Jurkat, Clone E6-1 (cell line): ENCODE measurements around the gene MPPED1.

ENCODE experiments used
- DNase-seq: peaks from one replicate; pipeline ENCODE4 v3.0.0-alpha.2; 2011; ENCODE audit warnings: low read depth, low spot score
- H3K4me3 ChIP-seq: 2 replicates; pipeline ENCODE4 v1.5.1; 2011; ENCODE audit warnings: mild to moderate bottlenecking, low read length, control low read depth, moderate library complexity

The MPPED1 gene

DNA sequence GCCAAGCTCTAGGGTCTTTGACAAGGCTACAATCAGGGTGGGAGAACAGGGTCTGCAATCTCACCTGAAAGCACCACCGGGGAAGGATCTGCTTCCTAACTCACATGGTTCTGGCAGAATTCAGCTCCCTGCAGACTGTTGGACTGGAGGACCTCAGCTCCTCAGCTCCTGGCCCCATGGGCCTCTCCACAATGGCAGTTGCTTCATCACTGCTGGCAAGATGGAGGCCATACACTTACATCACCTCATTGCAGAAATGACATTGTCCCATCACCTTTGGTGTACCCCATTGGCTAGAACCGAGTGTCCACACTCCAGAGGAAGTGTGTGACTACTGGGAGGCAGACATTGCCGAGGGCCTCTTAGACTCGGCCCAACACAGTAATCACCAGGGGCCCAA is 20.9 kb upstream of the MPPED1 start:
- DNase-seq = no peak
- H3K4me3 ChIP-seq = no peak overlapping the region

DNA sequence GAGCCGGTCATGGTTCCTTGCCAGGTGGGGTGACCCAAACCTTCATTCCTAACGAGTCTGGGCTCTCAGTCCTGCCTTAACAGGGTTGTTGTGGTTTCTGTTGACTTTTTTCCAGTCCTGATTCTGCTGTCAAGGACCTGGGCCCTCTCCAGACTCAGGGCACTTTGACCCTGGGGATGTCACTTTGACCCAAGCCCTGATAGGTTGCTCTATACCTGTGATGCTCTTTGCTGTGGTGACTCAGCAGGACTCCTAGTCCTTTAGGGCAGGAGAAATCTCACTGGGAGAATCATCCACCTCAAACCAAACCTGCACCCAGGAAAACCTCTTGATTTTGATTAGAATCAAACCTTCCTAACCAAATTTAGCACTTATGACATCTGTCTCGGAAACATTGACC is 20.5 kb upstream of the MPPED1 start:
- no peak overlapping the region for H3K4me3 ChIP-seq
- no peak for DNase-seq

DNA sequence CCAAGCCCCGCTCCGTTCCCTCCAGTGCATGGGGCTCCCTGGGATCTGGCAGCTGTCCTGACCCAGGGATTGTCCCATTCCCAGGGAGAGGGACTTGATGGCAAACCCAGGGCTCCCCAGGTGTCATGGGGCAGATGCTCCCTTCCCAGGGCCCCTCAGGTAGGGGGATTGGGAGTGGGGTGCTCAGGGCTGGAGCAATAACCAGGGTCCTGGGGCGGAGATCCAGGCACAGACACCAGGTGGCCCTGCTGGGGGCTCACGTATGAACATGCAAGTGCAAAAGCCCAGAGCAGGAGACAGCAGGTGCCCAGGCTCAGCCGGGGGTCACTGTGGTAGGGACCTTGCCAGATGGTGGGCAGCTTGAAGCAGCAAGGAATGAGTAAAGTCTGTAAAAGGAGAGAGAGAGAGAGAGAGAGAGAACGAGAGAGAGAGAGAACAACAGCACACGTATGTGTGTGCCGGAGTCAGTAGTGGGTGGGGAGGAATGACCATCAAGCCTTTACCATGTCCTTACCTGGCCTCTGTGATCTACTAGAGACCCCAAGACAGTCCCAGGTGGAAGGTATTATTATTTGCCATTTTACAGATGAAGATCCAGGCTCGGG is 19.3 kb upstream of the MPPED1 start:
- no peak for DNase-seq
- H3K4me3 ChIP-seq = no peak overlapping the region

DNA sequence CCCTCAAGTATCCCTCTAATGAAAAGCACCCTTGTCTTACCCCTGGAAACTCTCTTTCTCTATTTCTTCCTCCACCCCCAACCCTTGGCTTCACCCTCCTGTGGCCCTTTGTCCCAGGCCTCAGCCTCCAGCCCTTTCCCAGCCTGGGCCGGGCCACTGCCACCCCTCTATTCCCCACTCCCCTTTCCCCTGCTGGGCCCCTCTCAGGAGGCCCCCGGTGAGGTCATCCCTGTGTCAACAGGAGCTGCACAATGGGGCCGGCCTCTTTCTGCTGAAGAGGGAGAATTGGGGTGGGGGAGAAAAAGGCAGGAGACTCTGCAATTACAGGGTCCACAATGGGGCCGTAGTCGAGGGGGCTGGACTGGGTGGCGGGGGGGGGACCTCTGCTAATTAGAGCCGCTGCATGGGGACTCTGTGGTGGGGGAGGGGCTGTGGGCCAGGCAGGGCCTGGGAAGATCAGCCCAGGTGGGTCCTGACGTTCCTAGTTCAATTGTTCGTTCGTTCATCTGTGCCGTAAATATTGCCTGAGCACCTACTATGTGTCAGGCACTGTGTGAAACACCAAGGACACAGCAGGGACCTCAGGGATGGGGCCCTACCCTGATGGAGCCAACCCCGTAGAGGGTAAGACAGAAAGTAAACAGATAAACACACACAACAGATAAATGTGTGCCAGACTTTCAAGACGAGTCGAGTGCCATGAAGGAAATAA is 18.5 kb upstream of the MPPED1 start:
- H3K4me3 ChIP-seq = no peak overlapping the region
- no peak for DNase-seq

DNA sequence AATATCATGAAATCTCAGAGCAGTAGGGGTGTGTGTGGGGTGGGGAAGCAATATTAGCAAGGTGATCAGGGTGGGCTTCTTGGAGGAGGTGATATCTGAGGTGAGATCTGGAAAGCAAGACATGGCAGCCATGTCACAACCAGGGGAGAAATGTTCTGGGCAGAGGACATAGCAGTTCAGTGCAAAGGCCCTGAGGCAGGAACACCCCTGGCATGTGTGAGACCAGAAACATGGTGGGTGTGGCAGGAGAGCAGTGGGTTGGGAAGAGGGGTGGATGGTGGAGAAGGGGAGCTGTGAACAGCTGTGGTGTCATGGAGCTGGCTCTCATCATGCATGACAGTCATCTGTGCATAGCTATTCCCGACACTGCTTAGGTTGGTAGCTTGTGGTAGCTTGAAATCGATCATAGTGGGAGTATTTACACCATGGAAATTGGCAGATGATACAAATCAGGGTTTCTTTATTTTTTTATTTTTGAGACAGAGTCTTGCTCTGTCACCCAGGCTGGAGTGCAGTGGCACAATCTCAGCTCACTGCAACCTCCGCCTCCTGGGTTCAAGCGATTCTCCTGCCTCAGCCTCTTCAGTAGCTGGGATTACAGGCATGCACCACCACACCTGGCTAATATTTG is 17.9 kb upstream of the MPPED1 start:
- no peak overlapping the region for H3K4me3 ChIP-seq
- DNase-seq = no peak

DNA sequence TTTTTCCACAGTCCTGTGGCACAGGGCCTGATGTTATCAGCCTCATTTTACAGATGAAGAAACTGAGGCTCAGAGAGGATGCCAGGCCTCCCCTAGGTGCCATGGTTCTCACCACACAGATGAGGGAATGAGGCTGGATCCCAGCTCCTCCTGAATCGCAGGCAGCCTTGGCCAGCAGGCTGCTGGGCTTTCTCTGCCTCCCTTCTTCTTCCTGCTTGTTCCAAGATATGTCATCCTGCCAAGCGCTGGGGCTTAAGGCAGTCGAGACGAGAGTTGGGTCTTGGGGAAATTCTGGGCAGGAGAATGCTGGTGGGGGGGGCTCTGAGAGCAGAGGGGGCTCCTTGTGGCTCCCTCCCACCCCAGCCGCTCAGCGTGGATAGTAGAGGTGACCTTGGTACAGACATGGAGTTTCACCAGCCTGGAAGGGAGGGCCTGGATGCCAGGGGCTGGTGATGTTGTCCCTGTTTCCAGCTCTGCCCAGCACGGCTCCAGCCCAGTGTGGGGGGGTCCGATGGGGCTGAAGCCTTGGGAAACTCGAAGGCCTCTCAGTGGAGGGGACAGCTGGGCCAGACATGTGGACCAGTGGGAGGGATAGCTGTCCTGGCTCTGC is 16.6 kb upstream of the MPPED1 start:
- no peak for DNase-seq
- H3K4me3 ChIP-seq = no peak overlapping the region

DNA sequence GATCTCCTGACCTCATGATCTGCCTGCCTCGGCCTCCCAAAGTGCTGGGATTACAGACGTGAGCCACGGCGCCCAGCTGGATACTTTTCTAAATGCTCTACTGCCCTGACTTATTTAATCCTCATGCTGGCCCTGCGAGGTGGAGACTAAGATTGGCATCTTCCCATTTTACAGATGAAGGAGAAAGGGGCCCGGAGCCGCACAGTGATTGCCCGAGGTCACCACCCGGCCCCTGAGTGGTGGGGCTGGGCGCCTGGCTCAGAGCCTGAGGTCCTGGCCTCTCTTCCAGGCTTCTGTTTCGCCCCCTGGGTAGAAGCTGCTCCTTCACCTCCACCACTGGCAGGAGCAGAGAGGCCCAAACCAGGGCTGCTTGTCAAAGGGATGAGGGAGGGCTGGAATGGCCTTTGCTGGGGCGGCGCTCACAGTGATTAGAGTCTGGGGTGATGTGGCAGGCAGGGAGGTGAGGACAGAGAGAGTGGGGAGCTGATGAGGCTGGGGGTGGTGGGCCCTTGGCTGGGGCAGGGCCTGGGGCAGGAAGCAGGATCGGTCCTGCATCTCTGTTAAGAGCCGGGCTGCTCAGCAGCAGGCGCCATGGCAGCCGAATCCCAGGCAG is 15.4 kb upstream of the MPPED1 start:
- DNase-seq = no peak
- H3K4me3 ChIP-seq = no peak overlapping the region

DNA sequence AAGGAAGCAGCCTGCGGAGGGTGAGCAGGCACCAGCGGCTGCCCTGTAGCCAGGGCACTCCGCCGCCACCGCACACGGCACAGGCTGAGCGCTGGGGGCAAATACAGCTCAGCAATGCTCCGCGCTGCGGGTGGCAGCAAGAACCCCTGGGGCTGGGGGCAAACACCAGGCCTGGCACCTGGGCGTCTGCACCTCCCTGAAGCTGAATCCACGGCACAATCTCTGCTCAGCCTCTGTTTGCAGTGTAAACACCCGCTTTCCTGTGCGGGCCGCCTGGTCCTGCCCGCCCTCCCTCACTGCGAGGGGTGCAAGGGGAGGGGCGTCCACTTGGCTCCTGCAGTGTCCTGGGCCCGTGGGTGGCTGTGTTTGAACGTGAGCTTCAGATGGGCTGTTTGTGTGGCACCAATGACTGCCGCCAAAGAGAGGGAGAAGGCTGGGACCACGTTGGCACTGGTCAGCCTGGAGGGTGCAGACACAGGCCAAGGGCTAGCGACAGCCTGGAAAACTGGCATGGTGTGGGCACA is 14.8 kb upstream of the MPPED1 start:
- H3K4me3 ChIP-seq = no peak overlapping the region
- DNase-seq = no peak

DNA sequence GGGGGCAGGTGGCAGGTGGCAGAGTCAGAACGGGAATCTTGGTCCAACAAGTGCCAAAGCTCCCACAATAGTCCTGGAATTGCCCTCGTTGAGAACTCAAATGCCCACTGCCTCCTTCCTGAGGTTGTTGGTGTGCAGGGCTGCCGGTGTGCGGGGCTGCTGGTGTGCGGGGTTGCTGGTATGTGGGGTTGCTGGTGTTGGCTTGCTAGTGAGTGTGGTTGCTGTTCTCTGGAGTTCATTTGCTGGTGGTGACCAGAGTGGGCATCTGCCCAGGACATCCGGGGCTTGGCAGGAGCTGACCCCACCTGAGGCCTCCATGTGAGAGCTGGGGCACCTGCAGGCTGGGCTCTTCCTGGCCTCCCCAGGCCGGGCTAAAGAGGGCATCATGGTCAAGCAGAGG is 14.0 kb upstream of the MPPED1 start:
- no peak overlapping the region for H3K4me3 ChIP-seq
- DNase-seq = no peak

DNA sequence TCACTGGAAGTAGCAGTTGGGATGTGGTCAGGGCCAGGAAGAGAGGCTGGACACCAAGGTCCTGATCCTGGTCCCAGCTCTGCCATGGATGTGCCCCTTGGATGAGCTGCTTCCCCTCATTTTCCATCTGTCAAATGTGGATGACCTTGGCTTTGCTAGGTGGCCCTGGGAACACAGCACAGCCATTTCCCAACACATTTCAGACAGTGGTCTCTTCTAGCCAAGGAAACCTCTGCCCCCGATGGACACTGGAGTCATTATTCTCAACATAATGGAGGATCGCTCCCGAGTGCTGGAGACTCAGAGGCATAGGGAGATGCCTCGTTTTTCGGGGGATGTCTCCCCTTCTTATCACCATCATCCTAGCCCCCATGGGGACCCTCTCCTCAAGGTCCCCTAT is 13.6 kb upstream of the MPPED1 start:
- DNase-seq = no peak
- no peak overlapping the region for H3K4me3 ChIP-seq

DNA sequence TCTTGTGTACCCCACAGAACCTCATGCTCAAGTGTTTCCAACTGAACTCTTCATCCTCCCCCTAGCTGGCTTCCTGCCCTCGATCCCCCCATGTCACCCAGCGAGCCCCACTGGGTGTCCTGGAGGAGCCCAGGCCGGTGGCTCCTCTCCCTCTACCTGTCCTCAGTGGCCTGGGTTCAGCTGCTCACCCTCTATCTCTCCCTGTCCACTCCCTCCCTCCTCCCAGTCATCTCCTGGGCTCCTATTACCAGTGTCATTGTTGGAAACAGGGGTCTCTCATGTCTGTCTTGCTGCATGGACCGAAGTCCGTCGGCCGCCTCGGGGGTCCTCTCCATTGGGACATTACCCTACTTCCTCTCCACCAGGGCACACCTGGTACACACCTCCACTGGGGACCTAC is 12.9 kb upstream of the MPPED1 start:
- no peak overlapping the region for H3K4me3 ChIP-seq
- no peak for DNase-seq

DNA sequence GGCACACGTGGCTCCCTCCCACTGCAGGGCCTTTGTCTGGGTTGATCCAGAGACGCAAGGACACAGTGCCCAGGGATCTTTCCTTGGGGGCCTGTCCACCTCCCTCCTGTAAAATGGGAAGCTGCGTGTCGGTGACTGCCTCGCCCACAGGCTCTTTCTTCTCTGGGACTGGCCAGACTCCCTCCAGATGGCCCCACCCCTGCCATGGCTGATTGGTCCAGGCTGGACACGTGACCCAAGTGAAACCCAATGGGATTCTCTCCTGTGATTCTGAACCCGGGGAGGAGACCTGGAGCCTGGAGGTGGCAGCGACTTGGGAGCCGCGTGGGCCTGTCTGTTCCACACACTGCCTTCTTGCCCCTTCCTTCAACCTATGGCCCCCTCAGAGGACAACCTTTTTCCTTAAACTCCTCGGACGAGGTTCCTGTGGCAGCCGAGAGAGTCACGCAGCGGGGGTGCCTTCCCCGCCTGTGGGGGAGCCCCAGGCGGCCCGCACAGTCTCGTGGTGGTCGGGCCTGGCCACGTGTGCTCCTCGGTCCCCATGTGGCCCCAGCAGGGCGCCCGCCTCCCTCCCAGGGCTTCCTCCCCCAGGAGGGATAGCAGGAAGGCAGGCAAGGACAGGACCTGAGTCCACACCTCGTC is 12.4 kb upstream of the MPPED1 start:
- H3K4me3 ChIP-seq = no peak overlapping the region
- no peak for DNase-seq

DNA sequence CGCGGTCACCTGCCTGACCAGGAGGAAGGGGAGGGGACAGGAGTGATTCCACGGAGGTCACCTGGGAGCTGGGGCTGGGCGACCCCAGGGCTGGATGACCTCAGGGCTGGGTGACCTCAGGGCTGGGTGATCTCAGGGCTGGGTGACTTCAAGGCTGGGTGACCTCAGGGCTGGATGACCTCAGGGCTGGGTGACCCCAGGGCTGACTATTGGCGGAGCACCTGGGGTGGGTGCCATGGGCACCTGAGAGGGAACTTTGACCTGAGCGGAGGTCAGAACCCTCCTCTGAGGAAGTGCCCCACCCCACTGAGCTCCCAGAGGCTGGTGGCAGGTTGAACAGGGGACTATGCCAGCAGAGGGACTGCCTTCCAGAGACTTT is 11.8 kb upstream of the MPPED1 start:
- no peak for DNase-seq
- H3K4me3 ChIP-seq = no peak overlapping the region

DNA sequence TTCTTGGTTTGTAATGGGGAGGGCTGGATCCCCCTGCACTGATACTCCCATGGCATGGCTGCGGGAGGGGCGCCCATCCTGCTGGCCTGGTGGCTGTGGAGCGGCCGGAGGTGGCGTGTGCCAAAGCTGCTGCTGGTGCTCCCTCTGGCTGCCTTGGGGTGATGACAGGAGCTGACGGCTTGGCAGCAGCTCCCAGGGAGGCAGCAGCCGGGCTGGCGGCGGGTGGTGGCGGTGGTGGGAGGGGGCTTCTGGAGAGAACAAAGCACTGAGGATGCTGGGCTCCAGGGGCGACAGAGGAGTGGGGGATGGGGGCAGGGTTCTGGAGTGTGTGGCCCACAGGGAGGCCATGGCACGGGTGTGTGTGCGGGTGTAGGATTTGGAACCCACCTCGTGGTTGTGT is 11.4 kb upstream of the MPPED1 start:
- DNase-seq = no peak
- H3K4me3 ChIP-seq = no peak overlapping the region

DNA sequence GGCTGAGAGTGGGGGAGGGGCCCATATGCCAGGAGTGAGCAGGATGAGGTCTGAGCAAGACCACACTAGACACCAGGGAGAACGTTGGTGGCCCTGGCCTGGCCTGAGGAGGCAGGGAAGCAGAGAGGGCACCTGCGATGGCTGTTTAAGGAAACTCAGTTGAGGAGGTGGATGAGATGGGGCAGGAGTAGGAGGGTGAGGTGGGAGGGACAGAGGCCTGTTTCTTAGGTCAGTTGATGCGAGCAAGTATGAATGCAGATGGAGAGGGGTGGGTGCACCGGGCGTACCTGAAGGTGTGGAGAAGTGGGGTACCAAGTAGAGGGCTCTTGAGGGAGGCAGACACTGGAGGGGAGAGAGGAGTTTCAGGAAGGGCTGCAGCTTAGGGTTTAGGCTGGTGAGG is 10.6 kb upstream of the MPPED1 start:
- no peak overlapping the region for H3K4me3 ChIP-seq
- no peak for DNase-seq

DNA sequence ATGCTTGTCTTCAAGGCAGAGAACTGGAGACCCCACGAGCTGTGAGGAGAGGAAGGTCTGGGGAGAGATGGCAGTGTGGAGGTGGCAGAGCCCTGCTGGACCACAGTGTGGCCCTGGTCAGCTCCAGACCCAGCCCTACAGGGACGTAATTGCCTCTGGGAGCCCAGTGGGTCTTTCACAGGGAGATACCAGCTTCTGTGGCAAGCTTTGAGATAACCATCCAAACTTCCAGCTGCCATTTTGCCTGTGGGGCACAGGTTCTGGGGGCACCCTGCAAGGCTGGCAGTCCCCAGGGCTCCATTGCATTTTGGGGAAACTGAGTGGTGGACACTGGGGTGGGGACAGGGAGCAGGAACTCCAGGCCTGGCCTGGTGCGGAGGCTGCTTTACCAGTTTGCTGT is 10.2 kb upstream of the MPPED1 start:
- no peak overlapping the region for H3K4me3 ChIP-seq
- no peak for DNase-seq

DNA sequence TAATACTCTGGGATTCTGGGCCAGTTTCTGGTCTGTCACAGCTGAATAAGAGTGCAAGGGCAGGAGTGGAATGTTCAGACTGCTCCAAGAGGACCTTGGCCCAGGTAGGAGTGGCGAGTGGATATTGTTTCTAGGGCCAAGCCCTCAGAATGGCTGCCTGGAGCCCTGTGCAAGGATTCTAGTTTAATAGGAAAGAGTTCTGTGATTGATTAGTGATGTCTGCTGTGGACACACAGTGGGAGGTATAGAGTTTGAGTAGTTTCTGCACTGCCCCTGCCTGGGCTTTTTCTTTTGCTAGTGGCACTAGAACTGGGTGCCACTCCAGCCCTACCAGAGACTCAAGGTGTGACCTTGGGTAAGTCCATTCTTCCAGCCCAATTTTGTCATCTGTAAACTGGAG is 9.7 kb upstream of the MPPED1 start:
- no peak overlapping the region for H3K4me3 ChIP-seq
- DNase-seq = no peak

DNA sequence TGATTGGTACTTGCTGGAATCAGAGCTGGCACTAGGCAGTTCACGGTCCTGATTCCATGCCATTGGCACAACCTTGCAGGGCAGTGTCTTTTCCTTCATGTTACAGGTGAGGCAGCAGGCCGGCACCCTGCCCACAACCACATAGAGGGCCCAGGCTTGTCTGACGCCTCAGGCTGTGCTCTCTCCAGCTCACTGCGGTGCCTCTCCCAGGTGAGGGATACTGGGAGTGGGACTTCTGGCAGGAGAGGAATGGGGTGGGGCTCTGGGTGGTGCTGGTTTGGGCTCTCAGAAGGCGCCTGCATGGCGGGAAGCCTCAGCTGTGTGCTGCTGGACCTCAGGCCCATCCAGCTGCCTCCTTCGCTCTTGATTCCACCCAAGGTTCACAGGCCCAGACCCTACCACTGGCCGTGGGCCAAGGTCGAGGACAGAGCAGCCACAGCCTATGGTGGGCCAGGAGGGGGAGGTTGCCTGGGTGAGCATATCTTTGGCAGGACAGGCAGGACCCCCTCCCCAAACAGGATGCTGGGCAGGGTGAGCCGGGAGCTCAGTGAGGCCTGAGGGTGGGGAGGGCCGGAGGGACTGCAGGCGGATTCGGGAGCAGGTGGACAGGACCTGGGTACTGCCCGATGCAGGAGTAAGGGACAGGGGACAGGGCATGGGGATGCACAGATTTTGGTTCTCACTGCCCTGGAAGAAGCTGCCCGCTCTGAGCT is 7.0 kb upstream of the MPPED1 start:
- no peak overlapping the region for H3K4me3 ChIP-seq
- no peak for DNase-seq
